ENCODE measurements around the gene DNHD1.

GRCh38 chr11:6574816-6575715 is 78.0 kb downstream of the DNHD1 start:
- TF ChIP-seq CTCF (IDR thresholded peaks at IDR 0.05; ENCODE audit: poor library complexity) (no peak), EZH2 (IDR thresholded peaks at IDR 0.05; ENCODE audit: borderline replicate concordance) (no peak), EZH2phosphoT487 (IDR thresholded peaks at IDR 0.05; ENCODE audit: low read depth, severe bottlenecking, unreplicated experiment) (no peak)

Measured in hepatocyte (in vitro differentiated cells).